AG09319 (cell line): ENCODE results near the gene CD9.

ENCODE experiments used
- DNase-seq: peaks from one replicate; pipeline ENCODE4 v3.0.0-alpha.2; 2010; ENCODE audit warnings: low read depth; ENCODE audit errors: extremely low read depth
- TF ChIP-seq, protein P1 (sequence below): IDR thresholded peaks from 2 replicates; pipeline ENCODE4 v1.5.1; 2011; ENCODE audit warnings: low read depth, mild to moderate bottlenecking, inconsistent platforms, low read length, moderate library complexity

The CD9 gene

DNA sequence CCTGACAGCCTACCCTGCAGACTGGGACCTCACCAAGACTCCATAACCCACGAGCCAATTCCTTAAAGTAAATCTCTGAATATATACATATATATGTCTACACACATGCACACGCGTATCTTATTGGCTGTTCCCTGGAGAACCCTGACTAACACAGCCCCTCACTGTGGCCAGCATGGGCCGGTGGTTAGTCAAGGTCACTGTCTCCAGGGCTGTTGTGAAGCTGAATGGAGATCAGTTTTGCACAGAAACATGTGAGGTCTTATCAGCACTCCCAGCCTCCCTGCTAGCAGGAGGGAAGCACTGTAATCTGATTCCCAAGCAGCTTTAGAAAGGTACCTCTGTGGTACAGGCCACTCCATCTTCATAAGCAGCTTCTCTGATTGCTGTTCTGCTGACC, 63.7 kb downstream of the CD9 start:
- DNase-seq: no peak
- TF ChIP-seq, protein P1, sequence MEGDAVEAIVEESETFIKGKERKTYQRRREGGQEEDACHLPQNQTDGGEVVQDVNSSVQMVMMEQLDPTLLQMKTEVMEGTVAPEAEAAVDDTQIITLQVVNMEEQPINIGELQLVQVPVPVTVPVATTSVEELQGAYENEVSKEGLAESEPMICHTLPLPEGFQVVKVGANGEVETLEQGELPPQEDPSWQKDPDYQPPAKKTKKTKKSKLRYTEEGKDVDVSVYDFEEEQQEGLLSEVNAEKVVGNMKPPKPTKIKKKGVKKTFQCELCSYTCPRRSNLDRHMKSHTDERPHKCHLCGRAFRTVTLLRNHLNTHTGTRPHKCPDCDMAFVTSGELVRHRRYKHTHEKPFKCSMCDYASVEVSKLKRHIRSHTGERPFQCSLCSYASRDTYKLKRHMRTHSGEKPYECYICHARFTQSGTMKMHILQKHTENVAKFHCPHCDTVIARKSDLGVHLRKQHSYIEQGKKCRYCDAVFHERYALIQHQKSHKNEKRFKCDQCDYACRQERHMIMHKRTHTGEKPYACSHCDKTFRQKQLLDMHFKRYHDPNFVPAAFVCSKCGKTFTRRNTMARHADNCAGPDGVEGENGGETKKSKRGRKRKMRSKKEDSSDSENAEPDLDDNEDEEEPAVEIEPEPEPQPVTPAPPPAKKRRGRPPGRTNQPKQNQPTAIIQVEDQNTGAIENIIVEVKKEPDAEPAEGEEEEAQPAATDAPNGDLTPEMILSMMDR: no peak

DNA sequence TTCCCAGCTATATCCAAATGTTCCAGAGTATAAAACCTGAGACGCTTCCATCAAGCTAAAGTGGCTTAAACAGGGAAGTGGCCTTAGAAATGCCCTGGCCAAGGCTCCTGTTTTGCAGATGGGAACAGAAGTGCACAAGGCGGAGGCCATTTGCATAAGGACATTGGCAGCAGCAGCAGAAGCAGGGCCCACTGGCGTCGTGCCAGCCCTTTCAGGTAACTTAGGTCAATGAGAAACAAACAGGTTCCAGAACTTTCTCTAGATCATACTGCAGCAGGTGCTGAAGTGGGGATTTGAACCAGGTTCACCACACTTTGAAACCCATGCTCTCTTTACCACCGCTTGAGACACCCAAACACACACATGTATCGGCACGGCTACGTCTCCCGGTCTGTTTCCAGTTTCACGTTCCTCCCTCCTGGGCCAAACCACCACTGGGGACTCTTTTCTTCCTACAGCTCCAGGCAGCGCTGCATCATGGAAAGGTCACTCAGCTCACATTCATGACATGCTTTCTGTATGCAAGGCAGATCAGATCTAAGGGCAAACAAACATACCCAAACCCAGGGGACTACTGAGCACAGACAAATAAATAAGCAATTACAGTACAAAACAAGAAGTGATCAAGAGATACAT, 64.3 kb downstream of the CD9 start:
- DNase-seq: no peak
- TF ChIP-seq, protein P1: no peak

DNA sequence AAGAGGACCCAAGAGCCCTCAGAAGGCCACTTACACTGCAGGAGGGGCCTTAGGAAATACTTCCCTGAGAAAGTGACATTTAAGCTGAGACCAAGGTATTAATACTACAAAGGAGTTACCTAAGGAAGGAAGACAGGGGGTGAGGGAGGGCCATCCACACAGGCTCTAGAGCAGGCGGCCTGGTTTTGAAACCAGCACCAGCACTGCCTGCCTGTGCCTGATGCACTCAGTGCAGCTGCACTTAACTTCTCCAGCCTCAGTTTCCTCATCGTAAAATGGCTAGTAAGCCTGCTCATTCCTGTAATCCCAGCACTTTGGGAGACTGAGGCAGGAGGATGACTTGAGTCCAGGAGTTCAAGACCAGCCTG, 64.8 kb downstream of the CD9 start:
- TF ChIP-seq, protein P1: no peak
- no peak for DNase-seq

DNA sequence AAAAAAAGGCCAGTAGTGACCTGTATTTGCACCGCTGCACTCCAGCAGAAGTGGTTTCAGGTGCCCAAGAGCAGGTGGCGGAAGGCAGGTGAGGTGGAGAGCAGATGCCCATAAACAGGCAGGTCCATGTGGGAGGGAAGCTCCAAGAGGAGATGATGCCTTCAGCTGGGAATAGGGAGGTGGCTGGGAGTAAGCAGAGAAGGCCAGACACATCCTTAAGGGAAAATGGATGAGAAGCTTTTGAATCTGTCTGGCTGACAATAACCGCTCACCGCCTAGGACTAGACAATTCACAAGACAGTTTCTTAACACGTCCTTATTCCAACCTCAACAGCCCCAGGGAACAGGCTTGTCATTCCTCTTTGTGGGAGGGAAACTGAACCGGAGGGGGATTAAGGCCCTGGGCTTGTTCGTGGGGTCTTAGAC, 66.4 kb downstream of the CD9 start:
- TF ChIP-seq, protein P1: no peak
- no peak for DNase-seq

DNA sequence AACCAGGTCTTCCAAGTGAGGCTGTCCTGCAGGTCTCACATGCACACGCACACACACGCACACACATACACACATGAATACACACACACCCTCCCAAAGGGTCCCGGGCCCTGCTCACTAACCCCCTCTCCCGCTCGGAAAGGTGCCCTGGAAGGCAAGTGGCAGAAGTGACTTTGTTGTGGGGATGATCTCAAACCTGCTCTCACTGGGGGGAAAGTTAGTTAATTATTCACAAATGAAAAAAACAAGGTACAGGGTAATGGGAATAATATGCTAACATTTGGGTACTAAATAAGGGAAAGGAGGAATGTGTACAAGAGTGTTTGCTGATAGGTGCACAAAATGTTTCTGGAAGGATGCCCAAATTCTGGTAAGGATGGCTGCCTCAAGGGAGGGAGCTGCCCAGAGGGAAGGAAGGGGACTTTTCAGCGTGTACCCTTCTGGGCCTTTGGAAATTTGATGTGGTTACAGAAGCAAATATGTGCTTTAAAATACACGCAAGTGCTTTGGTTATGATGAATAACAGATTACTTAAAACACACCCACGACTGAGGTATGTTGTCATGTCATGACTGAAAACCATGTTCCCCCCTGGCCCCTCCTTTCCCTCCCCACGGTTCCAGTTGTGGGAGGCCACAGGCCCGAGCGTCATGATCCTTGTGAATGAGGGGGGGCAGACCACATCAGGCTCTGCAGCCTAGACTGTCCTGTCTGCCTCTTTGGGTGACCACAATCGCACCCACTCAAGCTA, 66.9 kb downstream of the CD9 start:
- TF ChIP-seq, protein P1: no peak
- DNase-seq: no peak

DNA sequence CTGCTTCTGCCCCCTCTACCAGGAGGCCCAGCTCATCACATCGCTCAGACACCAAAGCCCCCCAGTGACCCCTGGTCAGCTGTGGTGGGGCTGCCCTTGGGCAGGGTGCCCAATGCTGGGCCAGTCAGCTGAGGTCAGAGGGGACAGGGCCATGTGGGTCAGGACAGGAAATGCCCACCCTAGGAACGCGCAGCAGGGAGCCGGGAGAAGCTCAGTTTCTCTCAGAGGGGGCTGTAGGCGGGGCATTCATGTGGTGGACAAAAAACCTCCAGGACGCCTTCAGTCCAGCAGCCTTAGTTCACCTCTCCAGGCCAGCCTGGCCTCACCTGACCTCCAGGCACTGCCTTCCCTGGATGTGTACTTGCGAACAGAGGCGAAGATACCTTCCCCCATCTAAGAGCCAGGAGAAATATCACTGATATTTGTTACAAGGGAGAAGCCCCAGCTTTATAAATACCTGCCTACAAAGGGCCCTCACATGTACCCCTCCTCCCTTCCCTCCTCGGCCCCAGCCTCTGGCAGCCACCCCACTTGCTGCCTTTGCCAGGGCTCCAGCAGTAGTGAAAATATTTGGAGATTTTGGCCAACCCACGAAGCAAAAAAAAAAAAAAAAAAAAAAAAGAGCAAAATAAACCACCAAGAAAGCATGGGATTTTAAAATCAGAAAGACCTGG, 68.4 kb downstream of the CD9 start:
- TF ChIP-seq, protein P1: no peak
- DNase-seq: no peak

DNA sequence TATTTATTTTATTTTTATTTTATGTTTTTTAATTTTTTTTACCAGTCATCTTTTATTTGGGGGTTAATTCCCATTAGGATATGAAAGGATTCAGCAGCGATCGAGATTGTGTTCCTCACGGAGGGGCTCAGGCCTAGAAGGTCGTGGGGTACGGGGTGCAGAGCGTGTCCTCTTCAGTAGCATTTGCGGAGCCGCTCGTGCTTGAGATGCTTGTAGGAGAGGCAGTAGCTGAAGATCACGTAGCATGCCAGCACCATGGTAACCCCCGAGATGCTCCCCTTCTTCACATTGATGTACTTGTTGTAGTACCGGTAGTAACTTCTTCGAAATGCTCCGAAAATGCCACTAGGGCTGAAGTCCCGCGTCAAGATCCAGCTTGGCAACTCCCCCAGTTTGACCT, 69.8 kb downstream of the CD9 start:
- TF ChIP-seq, protein P1: no peak

More for the DNA sequence above, 69.8 kb downstream of the CD9 start:
- DNase-seq: no peak
